ENCODE results near the gene CFAP299.

GRCh38 chr4:80438016-80438415, 102.5 kb downstream of the CFAP299 start:
- TF ChIP-seq CTCF (IDR thresholded peaks at IDR 0.05) = no peak
- TF ChIP-seq POLR2AphosphoS5 (IDR thresholded peaks at IDR 0.05) = no peak
- TF ChIP-seq POLR2A (IDR thresholded peaks at IDR 0.05) = no peak
